GM12878 (cell line): Measurements from ENCODE around the gene DDX52. TPM values are rescaled to one million over a fixed set of nuclear protein-coding genes. Genes with fewer than 3 reads are reported as not detected.

Experiments used
- ATAC-seq: fragments of 200-7000 bp; cut with Tn5 transposase; 3 replicates; pipeline ENCODE4 v1.9.1; 2020; ENCODE audit warnings: mild to moderate bottlenecking, moderate library complexity
- BruUV-seq: library from RNA; stranded (reverse); fragments of 400-500 nt; replicated peaks from 2 replicates; lab custom pipeline; 2021; lab: Mats Ljungman, UMichigan
- CTCF ChIA-PET: fragments of 300-600 bp; sonication (Branson Sonifier 250); formaldehyde crosslinking; extraction: SDS; loops from one replicate; lab custom pipeline; 2021; ENCODE audit warnings: inconsistent platforms; lab: Yijun Ruan, JAX
- POLR2A ChIA-PET: fragments of 350-600 bp; formaldehyde crosslinking; extraction: SDS; loops from one replicate; lab custom pipeline; 2021; ENCODE audit warnings: inconsistent platforms; lab: Charles Lee
- RAD21 ChIA-PET: fragments of 300-600 bp; sonication (Branson Sonifier 250); formaldehyde crosslinking; loops from one replicate; lab custom pipeline; 2023; ENCODE audit warnings: antibody characterized with exemption; ENCODE audit not compliant: unreplicated experiment; lab: Charles Lee
- SMC1A ChIA-PET: fragments of 300-600 bp; sonication (Branson Sonifier 250); formaldehyde crosslinking; loops from one replicate; lab custom pipeline; 2023; ENCODE audit not compliant: unreplicated experiment, uncharacterized antibody; lab: Charles Lee
- DNase-seq: peaks from one replicate; pipeline ENCODE4 v3.0.0-alpha.2; 2011; ENCODE audit warnings: low read depth, low spot score
- FAIRE-seq: peaks from 3 replicates; lab custom pipeline; 2011; peaks lifted over from hg19 to GRCh38; lab: Jason Lieb, UNC
- H2AFZ ChIP-seq: 2 replicates; pipeline ENCODE4 v1.6.0; 2011; ENCODE audit warnings: low read depth, low read length, control low read depth; ENCODE audit not compliant: control insufficient read depth
- H3K27ac ChIP-seq: 2 replicates; pipeline ENCODE4 v1.5.1; 2011; ENCODE audit warnings: control low read depth; ENCODE audit not compliant: control insufficient read depth, insufficient read depth
- H3K27me3 ChIP-seq, 2 experiments: replicated peaks in 1 of 2; 2 replicates each; pipeline versions ENCODE4 v1.6.0 to v1.6.1; 2011; ENCODE audit warnings: low read length in 1 of 2; ENCODE audit not compliant: control insufficient read depth in 2 of 2, insufficient read depth in 2 of 2
- H3K36me3 ChIP-seq, 2 experiments: 2 replicates each; pipeline ENCODE4 v1.5.1; 2011; ENCODE audit warnings: low read length in 1 of 2; ENCODE audit not compliant: control insufficient read depth in 2 of 2, insufficient read depth in 2 of 2
- H3K4me1 ChIP-seq: 2 replicates; pipeline ENCODE4 v1.6.1; 2011; ENCODE audit warnings: mild to moderate bottlenecking, low read length, moderate library complexity, mixed read lengths; ENCODE audit not compliant: control insufficient read depth, insufficient read depth
- H3K4me2 ChIP-seq: 2 replicates; pipeline ENCODE4 v1.6.0; 2011; ENCODE audit warnings: control low read depth; ENCODE audit not compliant: control insufficient read depth, insufficient read depth
- H3K4me3 ChIP-seq: fragments of 200-600 bp; sonication (generic); 2 replicates; pipeline ENCODE4 v1.5.1; 2016
- H3K79me2 ChIP-seq: 2 replicates; pipeline ENCODE4 v1.6.0; 2011; ENCODE audit warnings: low read length; ENCODE audit not compliant: control insufficient read depth, insufficient read depth
- H3K9ac ChIP-seq: 2 replicates; pipeline ENCODE4 v1.8.0; 2011; ENCODE audit warnings: low read length, control low read depth, mixed read lengths; ENCODE audit not compliant: control insufficient read depth, insufficient read depth
- H3K9me3 ChIP-seq: replicated peaks from 3 replicates; pipeline ENCODE4 v1.5.1; 2011; ENCODE audit warnings: mild to moderate bottlenecking, low read length; ENCODE audit not compliant: control insufficient read depth, insufficient read depth
- H4K20me1 ChIP-seq: 2 replicates; pipeline ENCODE4 v1.6.0; 2011; ENCODE audit not compliant: control insufficient read depth, insufficient read depth
- BACH1 ChIP-seq: fragments of 450-650 bp; IDR thresholded peaks from 2 replicates; pipeline ENCODE4 v1.6.1; 2017; ENCODE audit warnings: mild to moderate bottlenecking, borderline replicate concordance
- BRCA1 ChIP-seq: IDR thresholded peaks from 2 replicates; pipeline ENCODE4 v1.6.1; 2011; ENCODE audit warnings: low read depth, low read length, improper control_type of control experiment
- JUND ChIP-seq: IDR thresholded peaks from 2 replicates; pipeline ENCODE4 v1.6.1; 2012; ENCODE audit warnings: low read depth, mild to moderate bottlenecking, low read length, improper control_type of control experiment, moderate library complexity
- MTA2 ChIP-seq: fragments of 450-650 bp; IDR thresholded peaks from 2 replicates; pipeline ENCODE4 v1.6.1; 2016; ENCODE audit warnings: low read depth, mild to moderate bottlenecking, moderate library complexity
- SUPT20H ChIP-seq: IDR thresholded peaks from 2 replicates; pipeline ENCODE4 v1.6.1; 2011; ENCODE audit warnings: low read depth, mild to moderate bottlenecking, low read length, moderate library complexity, borderline replicate concordance; ENCODE audit not compliant: control insufficient read depth
- YBX1 ChIP-seq: fragments of 450-650 bp; IDR thresholded peaks from 2 replicates; pipeline ENCODE4 v1.6.1; 2016; ENCODE audit warnings: antibody characterized with exemption
- ZNF217 ChIP-seq: fragments of 450-650 bp; IDR thresholded peaks from 2 replicates; pipeline ENCODE4 v1.6.1; 2017; ENCODE audit warnings: antibody characterized with exemption, mild to moderate bottlenecking
- ZZZ3 ChIP-seq: IDR thresholded peaks from 2 replicates; pipeline ENCODE4 v1.6.1; 2011; ENCODE audit warnings: low read depth; ENCODE audit not compliant: control insufficient read depth, insufficient read length
- WGBS: methylation state at CpG from one replicate; pipeline ENCODE4 v1.1.6; 2016; ENCODE audit warnings: low lambda C conversion rate; ENCODE audit not compliant: insufficient replicate concordance, insufficient coverage; ENCODE audit errors: missing lambda C conversion rate; 5-methylcytosine and 5-hydroxymethylcytosine counted together
- in situ Hi-C: fragments of 300-500 bp; cut with MboI; formaldehyde crosslinking; loops from 9 replicates; pipeline ENCODE4 v1.14.3; 2018; ENCODE audit warnings: mixed read lengths
- intact Hi-C: fragments of 100-400 bp; cut with micrococcal nuclease; formaldehyde crosslinking; loops from one replicate; pipeline ENCODE4 v1.14.2; 2022; ENCODE audit not compliant: unreplicated experiment
- polyA plus RNA-seq, 11 experiments: library from polyadenylated mRNA; depleted of rRNA in 4 of 11; unstranded in 6 of 11; stranded (reverse) in 5 of 11; fragments of >200 nt; fragmentation: Nextera tagmentation in 4 of 11; fragmentation: Illumina TruSeq in 1 of 11; extraction: Ambion mirVana in 4 of 11; extraction: Trizol in 1 of 11; gene quantifications; 1 replicate in 1 of 11; 2 replicates in 10 of 11; pipeline versions ENCODE4 v1.2.1 to v1.2.3, GENCODE V29; 2011 to 2016; ENCODE audit warnings: inconsistent platforms in 2 of 11, missing spikeins in 2 of 11, low read depth in 1 of 11
- total RNA-seq, 4 experiments: library from RNA; depleted of rRNA in 3 of 4; stranded (reverse); fragments of >200 nt in 3 of 4; fragmentation: Illumina TruSeq in 1 of 4; extraction: Trizol in 1 of 4; gene quantifications; 2 replicates each; pipeline versions ENCODE4 v1.2.1 to v1.2.3, GENCODE V29; 2013 to 2021
- TF ChIP-seq, protein P1 (sequence below): fragments of 450-650 bp; IDR thresholded peaks from 2 replicates; pipeline ENCODE4 v1.6.1; 2016; ENCODE audit warnings: mild to moderate bottlenecking
- TF ChIP-seq, protein P2 (sequence below): fragments of 450-650 bp; IDR thresholded peaks from 2 replicates; pipeline ENCODE4 v1.6.1; 2017; ENCODE audit warnings: low read depth, mild to moderate bottlenecking, moderate library complexity
- TF ChIP-seq, protein P3 (sequence below): fragments of 450-650 bp; formaldehyde crosslinking; IDR thresholded peaks from 2 replicates; pipeline ENCODE4 v1.4.0; 2022; ENCODE audit warnings: mild to moderate bottlenecking, moderate library complexity
- TF ChIP-seq, protein P4 (sequence below): IDR thresholded peaks from 2 replicates; pipeline ENCODE4 v1.6.1; 2011; ENCODE audit warnings: mild to moderate bottlenecking, low read depth, low read length, moderate library complexity; ENCODE audit not compliant: insufficient replicate concordance
- TF ChIP-seq, protein P5 (sequence below): fragments of 150-350 bp; IDR thresholded peaks from 2 replicates; pipeline ENCODE4 v1.6.1; 2016; ENCODE audit warnings: low read depth, low read length

DDX52 gene
- total and polyA plus RNA-seq, 10 of the 15 experiments (the other 5 are each of a cell fraction or from before 2014, with no cell fraction given): 14.8 to 49.7 (median 26.3) TPM

DNA sequence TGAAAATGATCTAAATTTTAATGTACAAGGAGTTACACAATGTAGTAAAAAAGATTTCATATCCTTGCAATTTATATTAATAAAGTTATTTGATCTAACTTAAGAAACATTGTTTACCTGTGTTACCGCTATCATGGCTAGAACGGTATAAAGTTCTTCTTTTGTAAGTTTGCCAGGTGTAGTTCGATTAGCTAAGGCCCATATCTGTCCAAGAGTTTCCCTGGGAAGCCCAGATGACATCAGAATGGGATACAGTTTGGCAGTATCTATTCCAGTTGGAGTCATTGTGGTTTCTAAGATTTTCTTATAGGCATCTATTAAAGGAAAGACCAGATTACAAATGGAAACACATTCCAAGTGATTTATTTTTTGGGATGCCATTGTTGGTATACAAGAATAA, 71.6 kb downstream of the DDX52 start:
- ChIA-PET SMC1A (interaction anchor here (1.0 to 1.3 kb wide), 2 partner anchors 20 to 37 kb away, joined by 3 read pairs; no protein-coding TSS in a partner anchor), RAD21 (interaction anchor here (1.0 kb wide), 1 partner anchor 122 kb away, joined by 3 read pairs; no protein-coding TSS in a partner anchor), POLR2A (interaction anchor here (0.6 kb wide), 1 partner anchor 1005 kb away, joined by 3 read pairs; no protein-coding TSS in a partner anchor), CTCF (interaction anchor here (1.0 to 1.5 kb wide), 3 partner anchors 27 to 198 kb away, joined by 3 to 4 read pairs (median 3); partner anchors contain the start of gene DDX52)
- in situ Hi-C loops: no loop called here
- intact Hi-C loops: no loop called here
- H3K4me2 ChIP-seq: no peak overlapping the region
- H3K9ac ChIP-seq: no peak overlapping the region
- peaks cover 2 to 16% of the 10 kb centered on the region in 2 experiments for H3K36me3 ChIP-seq
- no peak overlapping the region for H3K4me3 ChIP-seq
- no peak overlapping the region for H2AFZ ChIP-seq
- no peaks in the 10 kb centered on the region for H3K4me1 ChIP-seq
- no peak for FAIRE-seq
- no peaks in the 10 kb centered on the region for H3K27me3 ChIP-seq
- peaks cover 3% of the 10 kb centered on the region; the same call in 2 of the 3 replicates for H3K9me3 ChIP-seq
- BruUV-seq: no TSS peak
- no peaks in the 10 kb centered on the region for H3K79me2 ChIP-seq
- no peak overlapping the region for H3K27ac ChIP-seq
- H4K20me1 ChIP-seq: no peaks in the 10 kb centered on the region
- WGBS: 96% methylated on average over 3 of the region's 3 CpGs
- no peak for ATAC-seq
- DNase-seq: no peak
- TF ChIP-seq JUND (no peak), BACH1 (no peak), MTA2 (no peak), ZNF217 (no peak), ZZZ3 (no peak), YBX1 (no peak), SUPT20H (no peak), BRCA1 (no peak)
- TF ChIP-seq, protein P1, sequence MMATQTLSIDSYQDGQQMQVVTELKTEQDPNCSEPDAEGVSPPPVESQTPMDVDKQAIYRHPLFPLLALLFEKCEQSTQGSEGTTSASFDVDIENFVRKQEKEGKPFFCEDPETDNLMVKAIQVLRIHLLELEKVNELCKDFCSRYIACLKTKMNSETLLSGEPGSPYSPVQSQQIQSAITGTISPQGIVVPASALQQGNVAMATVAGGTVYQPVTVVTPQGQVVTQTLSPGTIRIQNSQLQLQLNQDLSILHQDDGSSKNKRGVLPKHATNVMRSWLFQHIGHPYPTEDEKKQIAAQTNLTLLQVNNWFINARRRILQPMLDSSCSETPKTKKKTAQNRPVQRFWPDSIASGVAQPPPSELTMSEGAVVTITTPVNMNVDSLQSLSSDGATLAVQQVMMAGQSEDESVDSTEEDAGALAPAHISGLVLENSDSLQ: no peak
- TF ChIP-seq, protein P2, sequence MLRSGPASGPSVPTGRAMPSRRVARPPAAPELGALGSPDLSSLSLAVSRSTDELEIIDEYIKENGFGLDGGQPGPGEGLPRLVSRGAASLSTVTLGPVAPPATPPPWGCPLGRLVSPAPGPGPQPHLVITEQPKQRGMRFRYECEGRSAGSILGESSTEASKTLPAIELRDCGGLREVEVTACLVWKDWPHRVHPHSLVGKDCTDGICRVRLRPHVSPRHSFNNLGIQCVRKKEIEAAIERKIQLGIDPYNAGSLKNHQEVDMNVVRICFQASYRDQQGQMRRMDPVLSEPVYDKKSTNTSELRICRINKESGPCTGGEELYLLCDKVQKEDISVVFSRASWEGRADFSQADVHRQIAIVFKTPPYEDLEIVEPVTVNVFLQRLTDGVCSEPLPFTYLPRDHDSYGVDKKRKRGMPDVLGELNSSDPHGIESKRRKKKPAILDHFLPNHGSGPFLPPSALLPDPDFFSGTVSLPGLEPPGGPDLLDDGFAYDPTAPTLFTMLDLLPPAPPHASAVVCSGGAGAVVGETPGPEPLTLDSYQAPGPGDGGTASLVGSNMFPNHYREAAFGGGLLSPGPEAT: no peak
- TF ChIP-seq, protein P3, sequence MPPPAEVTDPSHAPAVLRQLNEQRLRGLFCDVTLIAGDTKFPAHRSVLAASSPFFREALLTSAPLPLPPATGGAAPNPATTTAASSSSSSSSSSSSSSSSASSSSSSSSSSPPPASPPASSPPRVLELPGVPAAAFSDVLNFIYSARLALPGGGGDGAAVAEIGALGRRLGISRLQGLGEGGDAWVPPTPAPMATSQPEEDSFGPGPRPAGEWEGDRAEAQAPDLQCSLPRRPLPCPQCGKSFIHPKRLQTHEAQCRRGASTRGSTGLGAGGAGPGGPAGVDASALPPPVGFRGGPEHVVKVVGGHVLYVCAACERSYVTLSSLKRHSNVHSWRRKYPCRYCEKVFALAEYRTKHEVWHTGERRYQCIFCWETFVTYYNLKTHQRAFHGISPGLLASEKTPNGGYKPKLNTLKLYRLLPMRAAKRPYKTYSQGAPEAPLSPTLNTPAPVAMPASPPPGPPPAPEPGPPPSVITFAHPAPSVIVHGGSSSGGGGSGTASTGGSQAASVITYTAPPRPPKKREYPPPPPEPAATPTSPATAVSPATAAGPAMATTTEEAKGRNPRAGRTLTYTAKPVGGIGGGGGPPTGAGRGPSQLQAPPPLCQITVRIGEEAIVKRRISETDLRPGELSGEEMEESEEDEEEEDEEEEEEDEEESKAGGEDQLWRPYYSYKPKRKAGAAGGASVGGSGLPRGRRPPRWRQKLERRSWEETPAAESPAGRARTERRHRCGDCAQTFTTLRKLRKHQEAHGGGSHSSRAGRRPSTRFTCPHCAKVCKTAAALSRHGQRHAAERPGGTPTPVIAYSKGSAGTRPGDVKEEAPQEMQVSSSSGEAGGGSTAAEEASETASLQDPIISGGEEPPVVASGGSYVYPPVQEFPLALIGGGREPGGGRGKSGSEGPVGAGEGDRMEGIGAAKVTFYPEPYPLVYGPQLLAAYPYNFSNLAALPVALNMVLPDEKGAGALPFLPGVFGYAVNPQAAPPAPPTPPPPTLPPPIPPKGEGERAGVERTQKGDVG (CRISPR knock-in tag): no peak
- TF ChIP-seq, protein P4, sequence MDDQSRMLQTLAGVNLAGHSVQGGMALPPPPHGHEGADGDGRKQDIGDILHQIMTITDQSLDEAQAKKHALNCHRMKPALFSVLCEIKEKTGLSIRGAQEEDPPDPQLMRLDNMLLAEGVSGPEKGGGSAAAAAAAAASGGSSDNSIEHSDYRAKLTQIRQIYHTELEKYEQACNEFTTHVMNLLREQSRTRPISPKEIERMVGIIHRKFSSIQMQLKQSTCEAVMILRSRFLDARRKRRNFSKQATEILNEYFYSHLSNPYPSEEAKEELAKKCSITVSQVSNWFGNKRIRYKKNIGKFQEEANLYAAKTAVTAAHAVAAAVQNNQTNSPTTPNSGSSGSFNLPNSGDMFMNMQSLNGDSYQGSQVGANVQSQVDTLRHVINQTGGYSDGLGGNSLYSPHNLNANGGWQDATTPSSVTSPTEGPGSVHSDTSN: no peak
- TF ChIP-seq, protein P5, sequence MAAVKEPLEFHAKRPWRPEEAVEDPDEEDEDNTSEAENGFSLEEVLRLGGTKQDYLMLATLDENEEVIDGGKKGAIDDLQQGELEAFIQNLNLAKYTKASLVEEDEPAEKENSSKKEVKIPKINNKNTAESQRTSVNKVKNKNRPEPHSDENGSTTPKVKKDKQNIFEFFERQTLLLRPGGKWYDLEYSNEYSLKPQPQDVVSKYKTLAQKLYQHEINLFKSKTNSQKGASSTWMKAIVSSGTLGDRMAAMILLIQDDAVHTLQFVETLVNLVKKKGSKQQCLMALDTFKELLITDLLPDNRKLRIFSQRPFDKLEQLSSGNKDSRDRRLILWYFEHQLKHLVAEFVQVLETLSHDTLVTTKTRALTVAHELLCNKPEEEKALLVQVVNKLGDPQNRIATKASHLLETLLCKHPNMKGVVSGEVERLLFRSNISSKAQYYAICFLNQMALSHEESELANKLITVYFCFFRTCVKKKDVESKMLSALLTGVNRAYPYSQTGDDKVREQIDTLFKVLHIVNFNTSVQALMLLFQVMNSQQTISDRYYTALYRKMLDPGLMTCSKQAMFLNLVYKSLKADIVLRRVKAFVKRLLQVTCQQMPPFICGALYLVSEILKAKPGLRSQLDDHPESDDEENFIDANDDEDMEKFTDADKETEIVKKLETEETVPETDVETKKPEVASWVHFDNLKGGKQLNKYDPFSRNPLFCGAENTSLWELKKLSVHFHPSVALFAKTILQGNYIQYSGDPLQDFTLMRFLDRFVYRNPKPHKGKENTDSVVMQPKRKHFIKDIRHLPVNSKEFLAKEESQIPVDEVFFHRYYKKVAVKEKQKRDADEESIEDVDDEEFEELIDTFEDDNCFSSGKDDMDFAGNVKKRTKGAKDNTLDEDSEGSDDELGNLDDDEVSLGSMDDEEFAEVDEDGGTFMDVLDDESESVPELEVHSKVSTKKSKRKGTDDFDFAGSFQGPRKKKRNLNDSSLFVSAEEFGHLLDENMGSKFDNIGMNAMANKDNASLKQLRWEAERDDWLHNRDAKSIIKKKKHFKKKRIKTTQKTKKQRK: no peak
